ENCODE measurements around the gene CBLC.

Gene CBLC

DNA sequence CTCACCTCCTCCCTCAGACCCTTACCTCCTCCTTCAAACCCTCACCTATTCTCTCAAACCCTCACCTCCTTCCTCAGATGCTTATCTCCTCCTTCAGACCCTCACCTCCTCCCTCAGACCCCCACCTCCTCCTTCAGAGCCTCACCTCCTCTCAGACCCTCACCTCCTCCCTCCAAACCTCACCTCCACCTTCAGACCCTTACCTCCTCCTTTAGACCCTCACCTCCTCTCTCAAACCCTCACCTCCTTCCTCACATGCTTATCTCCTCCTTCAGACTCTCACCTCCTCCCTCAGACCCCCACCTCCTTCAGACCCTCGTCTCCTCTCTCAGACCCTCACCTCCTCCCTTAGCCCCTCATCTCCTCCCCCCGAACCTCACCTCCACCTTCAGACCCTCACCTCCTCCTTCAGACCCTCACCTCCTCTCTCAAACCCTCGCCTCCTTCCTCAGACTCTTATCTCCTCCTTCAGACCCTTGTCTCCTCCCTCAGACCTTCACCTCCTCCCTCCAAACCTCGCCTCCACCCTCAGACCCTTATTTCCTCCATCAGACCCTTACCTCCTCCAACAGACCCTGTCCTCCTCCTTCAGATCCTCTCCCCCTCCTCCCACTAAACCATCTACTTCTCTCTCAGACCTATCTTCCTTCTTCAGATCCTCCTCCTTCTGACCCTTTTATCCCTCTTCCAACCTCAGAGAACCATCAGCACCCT, 31.6 kb upstream of the CBLC start:
- intact Hi-C loops (cut with DNase I) = no loop called here
- DNase-seq = no peak

DNA sequence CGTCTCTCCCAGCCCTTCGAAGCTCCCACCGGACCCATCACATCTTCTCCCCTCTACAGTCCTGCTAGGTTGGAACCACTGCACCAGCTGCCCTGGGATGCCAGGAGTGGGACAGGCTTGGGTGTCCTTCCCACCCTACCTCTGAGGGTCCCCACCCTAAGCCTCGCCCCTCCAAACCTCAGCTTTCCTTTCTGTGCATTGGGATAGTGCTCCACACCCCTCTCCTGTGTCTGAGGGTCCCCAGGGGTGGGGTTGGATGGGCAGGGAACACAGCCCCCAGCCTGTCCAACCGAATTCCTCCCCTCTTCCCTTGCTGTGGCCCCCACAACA, 31.1 kb upstream of the CBLC start:
- DNase-seq = no peak
- intact Hi-C loops (cut with DNase I) = no loop called here

DNA sequence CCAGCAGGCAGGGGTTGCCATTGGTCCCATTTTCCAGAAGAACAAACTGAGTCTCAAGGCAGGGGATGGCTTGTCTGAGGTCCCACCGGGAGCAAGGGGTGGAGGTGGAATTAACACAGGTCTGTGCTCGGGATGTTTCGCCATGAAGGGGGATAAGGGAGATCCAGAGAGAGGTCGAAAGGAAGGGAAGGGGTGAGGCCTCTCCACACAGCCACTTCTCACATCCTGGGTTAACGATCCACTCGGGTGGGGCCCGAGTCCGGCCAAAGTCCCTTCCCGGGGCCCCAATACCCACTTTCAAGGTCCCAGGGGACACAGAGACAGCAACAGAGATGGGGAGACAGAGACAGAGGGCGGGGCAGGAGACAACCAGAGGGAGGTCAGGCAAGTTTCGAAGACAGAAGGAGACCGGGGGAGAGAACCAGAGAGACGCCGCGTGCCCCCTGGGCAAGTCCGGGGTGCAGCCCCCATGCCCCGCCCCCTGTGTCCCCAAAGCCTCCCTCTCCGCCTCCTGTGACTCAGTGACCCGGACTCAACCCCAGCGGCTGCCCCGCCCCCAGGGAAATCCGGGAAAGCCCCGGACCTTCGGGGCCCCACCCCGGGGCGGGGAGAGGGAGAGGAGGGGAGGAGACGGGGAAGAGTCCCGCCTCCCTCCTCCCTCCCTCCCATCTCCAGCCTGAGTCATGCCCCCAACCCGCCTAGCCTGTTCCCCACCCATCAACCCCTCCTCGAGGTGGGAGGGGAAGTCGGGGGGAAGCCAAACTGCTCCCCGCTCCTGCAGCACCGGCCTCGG, 30.5 kb upstream of the CBLC start:
- DNase-seq = peak; percentile 23 to 90 (median 72)
- intact Hi-C loops (cut with DNase I) = no loop called here

DNA sequence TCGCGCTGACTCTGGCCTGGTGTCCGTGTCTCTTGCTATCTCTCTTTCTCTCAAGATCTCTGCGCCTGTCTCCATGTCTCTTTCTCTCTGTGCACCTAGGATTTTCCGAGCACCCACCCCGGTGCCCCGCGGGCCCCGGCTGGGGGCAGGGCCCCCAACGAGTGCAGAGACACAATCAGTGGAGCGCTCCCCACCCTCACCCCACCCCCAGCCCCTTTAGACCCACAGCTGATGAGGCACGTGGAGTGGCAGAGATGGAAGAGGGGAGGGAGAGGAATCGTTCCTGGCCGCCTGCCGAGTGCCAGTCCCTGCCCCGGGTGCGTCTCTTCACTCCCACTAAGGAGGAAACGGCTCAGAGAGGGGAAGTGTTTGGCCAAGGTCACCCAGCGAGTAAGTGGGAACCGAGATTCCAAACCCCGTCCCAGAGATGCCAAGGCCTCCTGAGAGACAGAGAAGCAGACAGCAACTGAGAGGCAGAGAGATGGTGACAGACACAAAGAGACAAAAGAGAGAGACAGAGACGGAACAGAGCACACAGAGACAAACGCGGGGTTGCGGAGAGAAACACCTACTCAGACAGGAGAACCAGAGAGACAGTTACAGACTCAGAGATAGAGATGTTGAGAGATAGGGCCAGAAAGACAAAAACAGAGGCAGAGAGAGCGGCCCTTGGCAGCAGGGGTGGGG, 29.8 kb upstream of the CBLC start:
- intact Hi-C loops (cut with DNase I) = no loop called here
- DNase-seq = peak in 17 of 42 donors; percentile 14 to 66 (median 30)

DNA sequence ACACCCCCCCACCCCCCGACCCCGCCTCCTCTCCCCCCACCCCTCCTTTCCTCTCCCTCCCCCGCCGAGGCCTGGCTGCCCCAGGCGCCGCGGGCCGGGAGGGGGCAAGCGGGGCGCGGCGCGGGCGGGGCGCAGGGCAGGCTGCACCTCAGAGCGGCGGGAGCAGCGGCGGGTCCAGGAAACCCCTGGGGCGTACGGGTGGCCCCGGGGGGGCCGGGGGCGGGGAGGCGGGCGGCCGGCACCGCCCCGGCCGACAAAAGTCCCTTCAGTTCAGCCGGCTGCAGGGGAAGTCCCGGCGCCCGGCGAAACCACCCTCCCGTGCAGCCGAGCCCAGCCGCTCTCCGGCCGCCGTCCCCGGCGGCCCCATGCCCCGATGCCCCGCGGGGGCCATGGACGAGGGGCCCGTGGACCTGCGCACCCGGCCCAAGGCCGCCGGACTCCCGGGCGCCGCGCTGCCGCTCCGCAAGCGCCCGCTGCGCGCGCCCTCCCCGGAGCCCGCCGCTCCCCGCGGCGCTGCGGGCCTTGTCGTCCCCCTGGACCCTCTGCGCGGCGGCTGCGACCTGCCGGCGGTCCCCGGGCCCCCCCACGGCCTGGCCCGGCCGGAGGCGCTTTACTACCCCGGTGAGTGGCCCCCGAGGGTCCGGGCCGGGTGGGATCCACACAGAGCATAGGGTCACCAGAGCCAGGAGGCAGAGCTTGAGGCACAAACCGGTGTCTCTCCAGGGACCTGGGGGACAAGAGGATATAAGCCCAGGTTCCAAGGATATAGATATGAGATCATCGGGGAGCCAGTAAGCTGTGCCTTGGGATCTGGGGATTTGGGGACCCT, 29.1 kb upstream of the CBLC start, which contains the start of gene BCL3:
Gene BCL3 (plus strand): TSS at position 283 of the 829 bp plus-strand sequence. CDS start 83 bp downstream, at position 366.
- DNase-seq = peak in 29 of 42 donors; percentile 14 to 60 (median 40)
- intact Hi-C loops (cut with DNase I) = no loop called here

DNA sequence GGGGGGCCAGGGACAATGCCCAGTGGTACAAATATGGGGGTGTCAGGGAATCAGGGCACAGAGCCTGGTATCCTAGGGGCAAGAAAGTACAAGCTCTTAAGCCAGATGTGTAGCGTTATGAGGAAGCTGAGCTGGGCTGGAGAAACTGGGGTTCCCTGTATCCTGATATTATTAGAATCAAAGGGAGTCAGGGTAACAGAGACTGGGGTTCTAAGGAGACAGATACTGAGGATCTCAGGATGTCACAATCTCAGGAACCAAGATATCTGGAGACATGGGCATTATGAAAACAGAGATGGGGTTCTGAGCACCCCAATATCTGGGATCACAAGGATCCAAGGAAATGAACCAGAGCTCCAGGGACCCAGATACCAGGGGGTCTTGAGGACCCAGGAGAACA, 28.4 kb upstream of the CBLC start:
- DNase-seq = no peak
- intact Hi-C loops (cut with DNase I) = no loop called here

DNA sequence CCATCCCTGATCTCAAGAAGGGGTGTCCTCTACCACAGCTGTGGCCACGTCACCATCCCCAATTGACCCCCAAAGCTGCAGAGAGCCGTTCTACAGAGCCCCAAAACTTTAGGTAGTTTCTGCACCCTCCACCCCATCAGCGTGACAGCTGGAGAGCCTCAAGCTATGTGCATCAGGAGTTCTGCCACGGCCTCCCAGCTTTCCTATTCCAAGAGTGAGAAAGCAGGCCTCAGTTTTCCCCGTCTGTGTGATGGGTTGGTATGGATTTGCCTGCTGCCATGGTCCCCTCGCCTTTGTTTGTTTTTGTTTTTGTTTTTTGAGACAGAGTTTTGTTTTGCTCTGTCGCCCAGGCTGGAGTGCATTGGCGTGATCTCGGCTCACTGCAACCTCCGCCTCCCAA, 27.7 kb upstream of the CBLC start:
- intact Hi-C loops (cut with DNase I) = no loop called here
- DNase-seq = no peak

DNA sequence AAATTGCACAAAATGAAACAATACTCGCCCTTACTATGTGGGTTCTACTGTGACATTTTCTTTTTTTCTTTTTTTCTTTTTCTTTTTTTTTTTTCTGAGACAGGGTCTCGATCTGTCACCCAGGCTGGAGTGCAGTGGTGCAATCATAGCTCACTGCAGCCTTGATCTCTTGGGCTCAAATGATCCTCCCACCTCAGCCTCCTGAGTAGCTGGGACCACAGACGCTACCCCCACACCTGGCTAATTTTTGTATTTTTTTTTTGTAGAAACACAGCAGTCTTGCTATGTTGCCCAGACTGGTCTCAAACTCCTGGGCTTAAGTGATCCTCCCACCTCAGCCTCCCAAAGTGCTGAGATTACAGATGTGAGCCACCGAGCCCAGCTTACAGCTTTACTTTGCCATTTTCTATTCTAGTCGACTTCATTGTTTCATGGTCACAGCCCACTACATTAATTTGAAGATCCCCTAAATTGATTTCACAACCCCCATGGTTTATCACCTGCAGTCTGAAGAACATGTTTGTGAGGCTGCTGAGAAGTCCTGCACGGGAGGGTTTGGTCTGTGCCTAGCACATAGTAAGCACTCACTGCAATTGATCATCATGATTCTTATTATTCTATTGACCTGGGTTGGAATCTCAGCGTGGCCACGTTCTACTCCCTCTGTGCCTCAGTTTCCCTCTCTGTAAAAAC, 25.4 kb upstream of the CBLC start:
- no peak for DNase-seq
- intact Hi-C loops (cut with DNase I) = no loop called here

DNA sequence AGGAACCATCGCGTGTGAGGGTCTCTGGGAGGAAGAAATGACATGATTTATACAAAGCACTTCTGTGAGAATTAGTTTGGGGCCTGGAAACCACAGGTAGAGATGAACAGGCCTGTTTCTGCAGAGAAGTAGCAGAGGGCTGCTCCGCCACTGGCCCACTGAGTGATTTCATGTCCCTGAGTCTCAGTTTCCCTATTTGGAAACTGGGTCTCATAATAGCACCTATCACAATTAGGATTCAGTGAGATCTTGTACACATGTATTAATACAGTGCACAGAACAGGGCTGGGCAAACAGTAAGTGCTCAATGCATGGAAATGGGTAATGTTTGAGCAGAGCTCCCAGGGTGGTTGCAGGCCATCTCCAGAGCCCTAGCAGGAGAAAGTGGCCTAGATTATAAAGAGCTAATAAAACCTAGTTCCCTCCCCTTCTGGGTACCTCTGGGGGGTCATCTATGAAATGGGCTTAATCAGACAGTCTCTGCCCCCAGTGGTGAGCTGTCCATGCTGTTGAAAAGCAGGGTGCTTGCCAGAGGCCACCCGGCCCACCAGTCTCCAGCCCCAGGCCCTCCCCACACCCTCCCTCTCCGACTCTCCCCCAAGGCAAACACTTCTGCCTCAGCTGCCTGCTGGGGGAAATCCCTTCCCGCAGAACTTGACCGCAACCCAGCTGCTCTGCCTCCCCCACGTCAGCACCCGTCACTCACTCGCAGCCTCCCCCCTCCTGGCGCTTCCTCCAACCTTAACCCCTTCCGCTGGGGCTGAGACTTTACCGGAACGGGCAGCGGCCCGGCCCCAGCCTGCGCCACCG, 24.7 kb upstream of the CBLC start:
- DNase-seq = peak in 41 of 42 donors; percentile 25 to 84 (median 56)
- intact Hi-C loops (cut with DNase I) = no loop called here

DNA sequence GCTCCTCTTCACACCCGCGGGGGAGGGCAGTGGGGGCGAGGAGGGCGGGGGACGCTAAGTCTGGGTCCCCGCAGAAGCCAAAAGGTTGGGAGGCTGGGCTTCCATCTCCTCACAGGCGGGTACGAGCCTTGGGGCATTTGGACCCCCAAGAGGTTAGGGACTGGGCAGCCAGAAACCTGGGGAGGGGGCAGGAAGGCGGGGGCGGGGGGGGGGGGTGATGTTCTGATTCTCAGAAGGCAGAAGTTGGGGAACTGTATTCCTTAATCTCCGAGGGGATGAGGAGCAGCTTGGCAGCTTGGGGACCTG, 24.1 kb upstream of the CBLC start:
- intact Hi-C loops (cut with DNase I) = no loop called here
- no peak for DNase-seq

DNA sequence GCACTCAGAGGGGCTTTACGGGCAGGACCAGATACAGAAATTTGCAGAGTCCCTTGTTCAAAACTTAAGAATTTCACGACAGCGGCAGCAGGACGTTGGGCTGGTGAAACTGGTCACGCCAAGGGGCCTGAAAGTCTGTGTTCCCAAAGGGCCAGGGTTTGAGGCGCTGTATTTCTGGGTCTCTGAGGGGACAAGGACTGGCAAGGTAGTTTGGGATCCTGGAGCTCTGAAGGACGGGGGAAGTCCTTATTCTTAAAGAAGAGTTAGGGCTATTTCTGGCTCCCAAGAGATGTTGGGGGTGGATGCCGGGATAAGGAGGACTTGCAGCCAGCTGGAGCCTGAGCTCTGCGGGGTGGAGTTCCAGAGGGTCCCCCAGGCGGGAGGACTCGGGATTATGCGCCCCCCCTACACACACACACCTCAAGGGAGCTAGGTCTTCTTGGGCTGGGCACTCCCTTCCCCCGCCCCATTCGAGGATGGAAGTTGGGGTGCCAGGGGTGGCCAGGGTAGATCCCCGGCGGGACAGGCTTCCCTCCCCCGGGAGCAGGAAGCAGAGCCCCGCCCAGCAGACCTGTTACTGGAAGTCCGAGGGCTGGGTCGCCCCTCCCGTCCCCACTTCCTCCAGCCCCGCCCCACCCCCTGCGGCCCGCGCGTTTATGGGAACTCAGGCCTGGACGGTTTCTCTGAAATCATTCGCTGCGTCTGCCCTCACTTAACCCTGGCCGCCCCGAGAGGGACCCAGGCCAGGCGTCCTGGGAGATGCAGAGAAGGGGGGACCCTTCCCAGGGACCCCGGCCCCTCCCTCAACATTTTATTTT, 23.5 kb upstream of the CBLC start:
- DNase-seq = peak in 33 of 42 donors; percentile 14 to 72 (median 43)
- intact Hi-C loops (cut with DNase I) = no loop called here

DNA sequence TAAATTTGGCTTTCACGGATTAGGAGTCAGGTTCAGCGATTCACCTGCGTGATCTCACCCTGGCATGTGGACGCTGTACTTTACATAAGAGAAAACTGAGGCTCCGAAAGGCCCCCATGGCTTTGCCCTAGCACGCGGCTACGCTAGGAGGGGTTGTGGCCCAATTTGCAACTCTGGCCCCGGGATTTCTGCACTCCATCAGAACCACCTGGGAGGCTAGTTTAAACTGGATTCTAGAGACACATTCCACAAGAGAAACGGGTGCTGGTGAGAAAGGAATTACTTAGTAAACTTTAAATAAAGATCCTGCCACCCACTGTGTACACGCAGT, 23.0 kb upstream of the CBLC start:
- DNase-seq = no peak
- intact Hi-C loops (cut with DNase I) = no loop called here

DNA sequence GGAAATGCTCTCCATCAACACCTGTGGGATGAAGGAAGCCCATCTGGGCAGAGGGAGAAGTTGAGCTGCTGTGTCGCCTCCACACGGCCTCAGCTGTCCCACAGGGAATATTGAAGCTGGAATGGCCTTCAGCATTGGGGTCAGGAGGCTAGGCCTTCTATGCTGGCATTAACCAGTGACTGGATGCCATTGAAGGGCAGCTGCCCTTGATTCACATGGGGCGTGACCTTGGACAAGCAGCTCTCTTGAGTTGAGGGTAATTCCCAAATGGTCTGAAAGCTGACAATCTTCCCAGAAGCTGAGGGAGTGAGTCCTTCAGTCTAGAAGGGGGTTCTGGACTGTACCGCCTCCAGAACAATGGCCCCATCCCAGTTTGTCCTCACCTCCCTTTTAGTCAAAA, 22.5 kb upstream of the CBLC start:
- DNase-seq = no peak
- intact Hi-C loops (cut with DNase I) = no loop called here

DNA sequence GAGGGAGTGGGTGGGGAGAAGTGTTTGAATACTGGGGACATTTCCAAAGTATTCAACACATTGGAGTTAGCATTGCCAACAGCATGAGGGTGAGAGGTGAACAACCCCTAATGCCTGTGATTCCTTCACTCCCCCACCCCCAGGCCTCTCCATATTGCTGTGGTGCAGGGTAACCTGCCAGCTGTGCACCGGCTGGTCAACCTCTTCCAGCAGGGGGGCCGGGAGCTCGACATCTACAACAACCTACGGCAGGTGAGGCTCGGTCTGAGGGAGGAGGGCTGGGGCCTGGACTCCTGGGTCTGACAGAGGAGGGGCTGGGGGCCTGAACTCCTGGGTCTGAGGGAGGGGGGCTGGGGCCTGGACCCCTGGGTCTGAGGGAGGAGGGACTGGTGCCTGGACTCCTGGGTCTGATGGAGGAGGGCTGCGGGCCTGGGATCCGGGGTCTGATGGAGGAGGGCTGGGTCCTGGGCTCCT, 21.6 kb upstream of the CBLC start:
- intact Hi-C loops (cut with DNase I) = no loop called here
- no peak for DNase-seq

DNA sequence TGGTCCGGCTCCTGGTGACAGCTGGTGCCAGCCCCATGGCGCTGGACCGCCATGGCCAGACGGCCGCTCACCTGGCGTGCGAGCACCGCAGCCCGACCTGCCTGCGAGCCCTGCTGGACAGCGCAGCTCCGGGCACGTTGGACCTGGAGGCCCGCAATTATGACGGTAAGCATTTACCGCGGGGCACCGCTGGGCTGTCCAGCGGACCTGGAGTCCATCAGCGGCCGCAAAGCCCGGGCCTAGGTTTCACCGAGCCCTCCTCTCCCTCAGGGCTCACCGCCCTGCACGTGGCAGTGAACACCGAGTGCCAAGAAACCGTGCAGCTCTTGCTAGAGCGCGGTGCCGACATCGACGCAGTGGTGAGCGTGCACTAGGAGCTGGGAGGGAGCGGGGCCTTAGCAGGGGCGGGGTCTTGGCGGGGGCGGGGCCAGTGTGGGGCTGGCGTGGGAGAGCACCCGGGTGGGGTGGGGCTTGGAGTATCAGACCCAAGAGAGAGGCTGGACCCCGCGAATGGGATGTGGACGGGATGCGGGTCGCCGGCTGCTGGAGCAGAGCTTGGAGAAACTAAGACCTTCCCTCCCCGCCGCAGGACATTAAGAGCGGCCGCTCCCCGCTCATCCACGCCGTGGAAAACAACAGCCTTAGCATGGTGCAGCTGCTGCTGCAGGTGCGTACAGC, 20.5 kb upstream of the CBLC start:
- intact Hi-C loops (cut with DNase I) = no loop called here
- peak in 2 of 42 donors; percentile 18 to 50 for DNase-seq

DNA sequence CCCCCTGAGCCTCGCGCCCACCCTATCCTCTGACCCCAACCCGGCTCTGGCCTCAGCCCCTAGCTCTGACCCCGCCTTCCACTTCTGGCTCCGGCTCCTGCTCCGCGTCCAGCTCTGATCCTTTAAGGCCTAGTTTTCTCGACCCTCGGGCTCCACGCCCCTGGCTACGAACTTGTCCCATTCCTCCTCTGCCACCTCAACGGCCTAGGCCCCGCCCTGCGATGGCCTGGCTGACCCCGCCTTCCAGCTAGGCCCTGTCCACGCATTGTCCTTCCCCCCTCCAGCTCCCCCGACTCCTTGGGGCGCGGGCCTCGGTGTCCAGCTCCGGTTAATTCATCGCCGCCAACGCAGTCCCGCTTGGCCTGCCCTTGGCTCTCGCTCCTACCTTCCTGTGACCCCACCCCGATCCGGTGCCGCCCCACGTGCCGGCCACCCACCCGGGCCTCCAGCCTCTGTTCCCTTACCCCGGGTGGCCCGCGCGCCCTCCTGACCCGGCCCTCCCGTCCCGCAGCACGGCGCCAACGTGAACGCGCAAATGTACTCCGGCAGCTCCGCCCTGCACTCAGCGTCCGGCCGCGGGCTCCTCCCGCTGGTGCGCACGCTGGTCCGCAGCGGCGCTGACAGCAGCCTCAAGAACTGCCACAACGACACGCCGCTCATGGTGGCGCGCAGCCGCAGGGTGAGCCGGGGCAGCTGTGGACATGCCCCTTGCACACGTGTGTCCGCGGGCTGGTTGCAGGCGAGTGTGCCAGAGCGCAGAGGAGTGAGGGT, 19.8 kb upstream of the CBLC start:
- peak in 25 of 42 donors; percentile 13 to 54 (median 33) for DNase-seq
- intact Hi-C loops (cut with DNase I) = no loop called here
